Measurements from ENCODE around the gene HPD. TPM values are rescaled to one million over a fixed set of nuclear protein-coding genes. Genes with fewer than 3 reads are reported as not detected.

The HPD gene
- total and polyA plus RNA-seq, 7 donors, result 0.27 to 2.8 (median 0.61) TPM; not detected in 1

Small RNAs within 50 kb of the gene (small RNA-seq; reads per million reads assigned to genes)
- 0 reads per million in 3 donors for gene AC069503.3
- gene RF00017, result 0 reads per million in 3 donors
- 0 reads per million in 3 donors for gene RNU7-170P

Other genes starting within 250 kb of the HPD start
- 10 to 100 TPM in 2 of 4 donors, 1 to 10 TPM in 2; 5.4 to 12.2 (median 9.0) TPM for gene ORAI1, start 232.3 kb downstream of the HPD start, total RNA-seq
- gene ORAI1, start 232.3 kb downstream of the HPD start, polyA plus RNA-seq, result 10 to 100 TPM in 1 of 3 donors, 1 to 10 TPM in 2; 5.3 to 24.9 (median 9.6) TPM
- not detected for gene MORN3, start 189.2 kb downstream of the HPD start, total RNA-seq
- 1 to 10 TPM in 1 of 3 donors, under 1 TPM in 1, not detected in 1; 0.90 to 1.2 TPM for gene MORN3, start 189.2 kb downstream of the HPD start, polyA plus RNA-seq
- 1 to 10 TPM; 2.9 to 8.9 (median 4.2) TPM for gene TMEM120B, start 146.1 kb downstream of the HPD start, total RNA-seq
- 1 to 10 TPM; 1.2 to 5.3 (median 1.8) TPM for gene TMEM120B, start 146.1 kb downstream of the HPD start, polyA plus RNA-seq
- 10 to 100 TPM in 1 of 4 donors, 1 to 10 TPM in 3; 7.6 to 15.0 (median 8.1) TPM for gene RHOF, start 65.2 kb downstream of the HPD start, total RNA-seq
- gene RHOF, start 65.2 kb downstream of the HPD start, polyA plus RNA-seq, result 100 to 1,000 TPM in 1 of 3 donors, 10 to 100 TPM in 2; 35.4 to 132 (median 48.9) TPM
- 10 to 100 TPM in 2 of 4 donors, 1 to 10 TPM in 2; 7.6 to 16.9 (median 11.4) TPM for gene SETD1B, start 54.9 kb downstream of the HPD start, total RNA-seq
- gene SETD1B, start 54.9 kb downstream of the HPD start, polyA plus RNA-seq, result 10 to 100 TPM in 1 of 3 donors, 1 to 10 TPM in 2; 2.4 to 16.0 (median 3.0) TPM
- 10 to 100 TPM; 28.5 to 91.4 (median 39.1) TPM for gene PSMD9, start 29.9 kb upstream of the HPD start, total RNA-seq
- gene PSMD9, start 29.9 kb upstream of the HPD start, polyA plus RNA-seq, result 100 to 1,000 TPM in 2 of 3 donors, 10 to 100 TPM in 1; 92.9 to 108 (median 102) TPM
- 1 to 10 TPM in 3 of 4 donors, under 1 TPM in 1; 0.68 to 3.0 (median 1.2) TPM for gene CFAP251, start 59.7 kb upstream of the HPD start, total RNA-seq
- gene CFAP251, start 59.7 kb upstream of the HPD start, polyA plus RNA-seq, result 1 to 10 TPM in 1 of 3 donors, under 1 TPM in 1, not detected in 1; 0.98 to 1.2 TPM
- 1 to 10 TPM; 6.2 to 6.9 (median 6.5) TPM for gene BCL7A, start 163.0 kb upstream of the HPD start, total RNA-seq
- 1 to 10 TPM; 1.2 to 7.4 (median 3.5) TPM for gene BCL7A, start 163.0 kb upstream of the HPD start, polyA plus RNA-seq
- 10 to 100 TPM; 32.9 to 87.5 (median 57.3) TPM for gene MLXIP, start 219.9 kb upstream of the HPD start, total RNA-seq
- gene MLXIP, start 219.9 kb upstream of the HPD start, polyA plus RNA-seq, result 100 to 1,000 TPM in 1 of 3 donors, 10 to 100 TPM in 2; 15.6 to 141 (median 35.4) TPM